Activated T-cell treated with anti-CD3 and anti-CD28 coated beads for 4 hours (primary cell): ENCODE measurements around the gene GRID1.
"Not testable (repeated sequence)": the region's sequence is repeated elsewhere in the genome, so short reads cannot be mapped to it uniquely, and the experiment has no call there.

Source experiments
- DNase-seq: peaks from one replicate; pipeline ENCODE4 v3.0.0-alpha.2; 2020

Gene GRID1

GRCh38 chr10:85741626-85742300 lies 624.8 kb downstream of the GRID1 start:
- no peak for DNase-seq

- DNase-seq, result no peak
These were observed 630.6 kb downstream of the GRID1 start for GRCh38 chr10:85735997-85736396.

- DNase-seq, result no peak
These were observed 631.8 kb downstream of the GRID1 start for GRCh38 chr10:85734791-85735190.

- DNase-seq, result no peak
These were observed 642.4 kb downstream of the GRID1 start for GRCh38 chr10:85724215-85724614.

DNA sequence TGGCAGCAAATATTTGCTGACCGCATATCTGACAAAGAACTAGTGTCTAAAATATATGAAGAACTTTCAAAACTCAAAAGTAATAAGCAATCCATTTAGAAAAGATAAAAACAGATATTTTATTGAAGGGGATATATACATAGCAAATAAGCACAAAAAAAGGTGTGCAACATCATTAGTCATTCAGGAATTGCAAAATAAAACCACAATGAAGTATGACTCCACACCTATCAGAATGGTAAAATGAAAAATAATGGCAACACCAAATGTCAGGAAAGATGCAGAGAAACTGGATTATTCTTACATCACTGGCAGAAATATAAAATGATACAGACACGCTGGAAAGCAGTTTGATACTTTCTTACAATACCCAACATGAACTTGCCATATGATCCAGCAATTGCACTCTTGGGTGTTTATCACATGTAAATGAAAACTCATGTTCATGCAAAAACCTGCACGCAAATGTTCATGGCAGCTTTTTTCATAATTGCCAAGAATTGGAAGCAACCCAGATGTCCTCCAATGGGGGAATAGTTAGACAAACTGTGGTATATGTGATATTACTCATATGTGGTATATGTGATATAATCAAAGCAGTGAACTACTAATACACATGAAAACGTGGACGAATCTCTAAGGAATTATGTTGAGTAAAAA lies 645.5 kb downstream of the GRID1 start:
- DNase-seq, result no peak

DNA sequence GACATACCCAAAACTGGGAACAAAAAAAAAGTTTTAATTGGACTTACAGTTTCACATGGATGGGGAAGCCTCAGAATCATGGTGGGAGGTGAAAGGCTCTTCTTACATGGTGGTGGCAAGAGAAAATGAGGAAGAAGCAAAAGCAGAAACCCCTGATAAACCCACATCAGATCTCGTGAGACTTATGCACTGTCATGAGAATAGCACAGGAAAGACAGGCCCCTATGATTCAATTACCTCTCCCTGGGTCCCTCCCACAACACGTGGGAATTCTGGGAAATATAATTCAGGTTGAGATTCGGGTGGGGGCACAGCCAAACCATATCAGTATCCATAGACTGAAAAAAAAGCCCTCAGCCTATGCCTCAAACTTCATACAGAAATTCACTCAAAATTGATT lies 647.2 kb downstream of the GRID1 start:
- DNase-seq, result no peak

GRCh38 chr10:85713885-85714284 lies 652.7 kb downstream of the GRID1 start:
- no peak for DNase-seq

DNA sequence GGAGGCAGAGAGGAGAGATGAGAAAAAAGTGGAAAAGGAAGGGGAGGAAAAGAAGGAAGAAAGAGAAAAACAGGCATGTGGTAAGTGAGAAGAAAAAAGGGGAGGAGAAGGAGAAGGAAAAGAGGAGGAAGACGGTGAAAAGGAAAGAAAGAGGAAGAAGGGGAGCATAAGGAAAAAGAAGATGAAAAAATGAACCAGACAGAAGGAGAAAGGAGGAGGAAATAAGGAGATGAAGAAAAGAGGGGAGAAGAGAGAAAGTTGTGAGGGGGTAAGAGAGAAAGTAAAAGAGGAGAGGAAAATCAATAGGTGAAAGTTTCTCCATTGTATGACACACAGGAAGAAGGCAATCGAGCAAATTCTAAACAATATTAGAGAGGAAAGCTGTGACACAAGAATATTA lies 663.8 kb downstream of the GRID1 start:
- DNase-seq, result no peak

GRCh38 chr10:85699066-85699465 lies 667.5 kb downstream of the GRID1 start:
- not testable (repeated sequence) for DNase-seq

- no peak for DNase-seq
These were observed 669.7 kb downstream of the GRID1 start for GRCh38 chr10:85696893-85697292.

DNA sequence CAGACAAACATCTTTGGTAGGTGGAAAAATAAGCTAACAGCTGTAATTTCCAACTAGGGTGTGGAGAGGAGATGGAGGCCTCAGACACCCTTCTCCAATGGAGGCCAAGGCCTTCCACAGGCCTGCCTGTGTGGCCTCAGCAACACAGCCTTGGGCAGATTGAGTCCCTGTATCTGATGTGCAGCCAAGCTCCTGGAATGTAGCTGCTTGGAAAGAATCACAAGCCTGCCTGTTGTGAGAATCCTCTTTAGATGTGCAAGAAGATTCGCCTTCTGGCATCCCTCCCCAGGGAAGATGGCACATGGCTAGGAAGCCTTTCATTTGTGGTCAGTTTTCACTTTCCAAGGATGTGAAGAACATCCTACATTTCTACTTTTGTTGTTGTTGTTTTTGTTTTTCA lies 684.0 kb downstream of the GRID1 start:
- DNase-seq, result no peak

DNA sequence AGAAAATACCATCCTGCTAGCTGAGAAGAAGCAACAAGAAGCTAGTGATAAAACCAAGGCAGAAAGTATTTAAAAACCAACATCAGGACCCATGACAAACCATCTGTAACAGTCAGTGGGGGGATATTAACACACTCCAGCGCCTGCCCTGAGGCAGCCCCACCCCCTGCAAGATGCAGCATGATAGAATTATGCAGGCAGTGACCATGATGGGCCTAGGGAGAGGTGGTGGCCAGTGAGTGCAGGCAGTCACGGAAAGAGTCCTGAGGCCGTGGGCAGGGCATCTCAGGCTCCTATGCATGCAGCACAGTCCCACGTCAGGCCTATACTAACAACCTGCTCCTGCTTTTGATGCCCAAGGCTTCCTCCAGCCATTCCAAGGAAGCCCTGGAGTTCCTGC lies 686.9 kb downstream of the GRID1 start:
- no peak for DNase-seq

DNA sequence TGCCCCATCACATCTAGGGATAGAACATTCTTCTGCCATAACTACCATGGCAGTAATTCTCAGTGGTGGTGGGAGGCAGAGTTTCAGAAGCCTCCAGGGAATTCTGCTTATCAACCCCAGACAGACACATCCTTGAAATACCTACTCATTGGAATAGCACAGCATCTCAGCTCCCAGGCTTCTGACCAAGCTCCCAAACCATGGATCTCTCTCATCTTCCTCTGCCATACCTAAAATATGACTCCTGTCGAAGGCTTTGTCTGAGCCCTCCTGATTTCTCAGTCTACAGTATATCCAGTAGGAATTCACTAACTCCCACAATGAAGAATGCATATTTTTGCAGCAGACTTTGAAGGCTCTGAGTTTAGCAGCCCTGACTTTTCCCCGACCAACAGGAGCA lies 687.5 kb downstream of the GRID1 start:
- no peak for DNase-seq

DNA sequence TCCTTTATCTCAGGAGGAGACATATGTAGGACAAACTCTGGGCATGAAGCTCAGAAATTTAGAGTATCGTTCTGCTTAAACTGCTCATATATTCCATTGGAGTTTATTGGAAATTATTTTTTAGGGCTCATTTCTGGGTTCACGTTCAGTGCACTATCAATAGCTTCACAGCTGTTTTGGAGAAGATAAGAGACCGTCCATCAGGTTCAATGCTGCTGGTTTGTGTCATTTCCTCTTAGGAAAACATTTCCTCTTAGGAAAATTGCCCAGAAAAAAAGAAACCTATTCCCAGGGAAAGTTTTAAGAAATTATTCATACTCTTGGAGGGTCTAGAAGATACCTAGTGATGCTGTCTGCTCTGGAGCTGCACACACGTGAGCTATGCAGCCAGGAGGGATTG lies 691.7 kb downstream of the GRID1 start:
- no peak for DNase-seq

DNA sequence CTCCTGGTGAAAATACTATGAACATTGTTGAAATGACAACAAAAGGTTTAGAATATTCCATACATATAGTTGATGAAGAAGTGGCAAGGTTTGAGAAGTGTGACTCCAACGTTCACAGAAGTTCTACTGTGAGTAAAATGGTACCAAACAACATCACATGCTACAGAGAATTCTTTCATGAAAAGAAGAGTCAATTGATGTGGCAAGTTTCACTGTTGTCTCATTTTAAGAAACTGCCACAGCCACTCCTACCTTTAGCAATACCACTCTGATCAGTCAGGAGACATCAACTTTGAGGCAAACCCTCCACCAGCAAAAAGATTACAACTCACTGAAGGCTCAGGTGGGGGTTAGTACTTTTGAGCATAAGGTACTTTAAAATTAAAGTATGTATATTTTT lies 693.3 kb downstream of the GRID1 start:
- DNase-seq, result no peak

- no peak for DNase-seq
These were observed 695.1 kb downstream of the GRID1 start for GRCh38 chr10:85671530-85671929.

- DNase-seq, result no peak
These were observed 698.1 kb downstream of the GRID1 start for GRCh38 chr10:85668522-85668921.

DNA sequence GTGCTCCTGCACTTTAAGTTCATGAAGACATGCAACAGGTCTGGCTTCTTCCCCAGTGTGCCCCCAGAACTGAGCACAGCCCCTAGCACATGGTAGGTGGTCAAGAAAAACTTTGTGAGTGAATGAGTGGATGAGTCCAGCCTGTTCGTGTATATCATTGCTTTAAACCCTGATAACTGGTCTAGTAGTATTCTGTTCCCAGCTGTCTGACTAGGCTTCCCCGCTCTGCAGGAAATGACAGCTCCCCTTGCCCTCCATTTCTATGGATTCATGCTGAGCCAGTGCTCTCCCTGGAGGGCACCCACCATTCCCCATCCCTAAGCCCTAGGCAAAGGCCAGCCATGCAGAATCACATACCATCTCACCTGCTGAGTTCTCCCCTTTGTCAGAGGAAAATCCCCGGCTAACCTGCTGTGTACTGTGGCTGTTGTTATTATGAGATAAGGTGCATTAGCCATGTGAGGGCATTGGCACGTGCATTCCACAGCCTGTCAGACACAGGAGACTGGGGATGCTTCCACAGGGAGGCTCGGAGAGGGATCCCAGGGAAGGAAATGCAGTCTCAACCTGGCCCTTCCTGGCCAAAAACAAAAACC lies 698.9 kb downstream of the GRID1 start:
- DNase-seq, result no peak

DNA sequence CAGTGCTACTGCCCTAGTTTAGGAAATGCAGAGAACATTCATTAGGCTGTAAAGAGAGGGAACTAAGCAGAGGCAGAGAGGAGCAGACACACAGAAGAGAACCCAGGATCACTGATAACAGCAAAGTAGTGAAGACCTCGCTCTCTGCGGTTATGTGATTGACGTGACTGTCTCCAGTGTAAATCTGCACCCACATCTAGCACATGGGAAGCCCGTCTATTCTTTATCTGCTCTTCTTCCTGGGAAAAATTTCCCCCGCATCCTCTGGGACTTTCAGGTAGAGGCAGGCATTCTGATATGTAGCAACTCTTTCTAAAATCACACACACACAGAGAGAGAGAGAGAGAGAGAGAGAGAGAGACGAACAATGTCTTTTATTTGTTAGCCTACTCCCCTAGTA lies 699.6 kb downstream of the GRID1 start:
- DNase-seq, result no peak

DNA sequence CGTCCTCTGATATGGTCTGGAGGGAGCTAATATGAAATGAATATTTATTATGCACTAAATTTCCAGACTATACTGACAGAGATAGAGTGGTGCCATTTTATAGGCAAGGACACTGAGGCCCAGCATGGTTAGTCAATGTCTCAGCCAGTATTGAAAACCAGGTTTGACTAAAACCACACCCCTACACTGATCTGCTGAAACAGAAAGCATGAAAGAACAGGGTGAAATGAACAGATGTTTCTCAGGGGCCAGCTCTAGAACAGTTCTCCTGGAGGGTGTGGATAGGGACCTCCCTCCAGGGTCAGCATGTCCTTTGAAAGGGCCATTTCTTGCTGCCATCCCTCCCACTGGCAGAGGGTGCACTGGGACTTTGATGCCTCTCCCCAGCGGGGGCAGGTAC lies 700.5 kb downstream of the GRID1 start:
- no peak for DNase-seq

GRCh38 chr10:85665681-85666080 lies 700.9 kb downstream of the GRID1 start:
- no peak for DNase-seq

DNA sequence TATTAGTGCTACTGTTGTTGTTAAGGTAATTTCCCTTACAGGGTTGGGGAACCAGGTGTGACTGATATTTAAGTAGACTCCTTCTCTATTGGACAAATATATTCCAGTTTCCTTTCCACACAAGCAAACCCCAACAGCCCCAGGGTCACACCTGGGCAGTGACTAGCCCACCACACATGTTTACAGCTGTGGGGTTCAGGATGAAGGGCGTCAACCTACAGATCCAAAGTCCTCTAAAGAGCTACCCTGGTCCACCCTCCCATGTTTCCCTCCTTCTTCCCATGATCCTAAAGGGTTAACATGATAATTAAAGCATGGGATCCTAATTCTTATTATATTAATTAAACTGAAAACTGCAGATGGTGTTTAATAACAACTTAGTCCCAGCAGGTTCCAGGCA lies 701.5 kb downstream of the GRID1 start:
- DNase-seq, result no peak

- DNase-seq, result no peak
These were observed 705.5 kb downstream of the GRID1 start for GRCh38 chr10:85661123-85661522.

DNA sequence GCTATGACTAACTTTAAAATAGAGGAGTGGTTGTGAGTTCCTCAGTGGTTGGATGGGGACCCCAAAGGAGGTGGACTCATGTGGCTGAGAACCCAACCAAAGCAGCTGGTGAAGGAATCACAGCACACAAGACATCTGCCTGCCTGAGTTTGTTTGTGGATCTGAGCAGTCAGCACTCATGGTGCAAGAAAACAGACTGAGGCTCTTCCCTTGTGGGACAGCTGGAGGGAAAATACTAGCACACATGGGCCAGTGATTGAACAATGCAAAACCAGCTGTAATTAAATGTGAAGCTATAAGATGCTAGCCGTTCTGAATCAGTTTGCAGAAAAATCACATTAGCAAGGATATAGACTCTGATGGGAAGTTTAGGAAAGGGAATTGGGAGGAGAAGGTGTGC lies 707.3 kb downstream of the GRID1 start:
- DNase-seq, result no peak

DNA sequence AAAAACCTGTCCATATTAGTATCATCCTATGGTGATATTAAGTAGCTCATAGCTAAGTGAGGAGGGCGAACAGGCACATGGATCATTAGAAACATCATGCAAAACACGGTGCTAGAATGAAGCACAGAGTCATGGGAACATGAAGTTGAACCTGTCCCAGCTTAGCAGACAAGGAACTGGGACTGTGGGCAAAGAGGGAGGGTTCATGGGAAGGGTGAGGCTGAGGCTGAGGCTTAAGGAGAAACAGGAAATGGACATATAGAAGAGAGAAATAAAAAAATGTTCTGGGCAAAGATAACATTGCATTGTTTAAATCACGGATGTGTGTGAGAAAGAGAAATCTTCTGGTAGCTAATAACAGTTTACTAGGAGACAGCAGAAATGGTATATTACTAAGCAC lies 708.1 kb downstream of the GRID1 start:
- DNase-seq, result no peak
